Caco-2 (cell line): ENCODE results near the gene NBPF3. TPM values are rescaled to one million over a fixed set of nuclear protein-coding genes. Genes with fewer than 3 reads are reported as not detected.
"Not testable (repeated sequence)": the region's sequence is repeated elsewhere in the genome, so short reads cannot be mapped to it uniquely, and the experiment has no call there.

Experiments
- BruUV-seq: library from RNA; stranded (reverse); fragments of 400-500 nt; replicated peaks from 2 replicates; lab custom pipeline; 2021; lab: Mats Ljungman, UMichigan
- CTCF ChIA-PET: fragments of 300-600 bp; sonication (Branson Sonifier 250); formaldehyde crosslinking; loops from one replicate; lab custom pipeline; 2022; ENCODE audit warnings: antibody characterized with exemption; lab: Charles Lee
- POLR2A ChIA-PET: fragments of 300-600 bp; sonication (Branson Sonifier 250); formaldehyde crosslinking; loops from one replicate; lab custom pipeline; 2022; ENCODE audit warnings: antibody characterized with exemption; lab: Charles Lee
- DNase-seq, 2 experiments: peaks; one replicate each; pipeline versions ENCODE4 v3.0.0 to v3.0.0-alpha.2; 2020 to 2022
- H3K27me3 ChIP-seq: replicated peaks from 2 replicates; pipeline ENCODE4 v1.6.0; 2011; ENCODE audit warnings: low read length; ENCODE audit not compliant: control insufficient read depth, insufficient read depth
- H3K36me3 ChIP-seq: 2 replicates; pipeline ENCODE4 v1.5.1; 2011; ENCODE audit warnings: low read length; ENCODE audit not compliant: control insufficient read depth, insufficient read depth
- H3K4me1 ChIP-seq: fragments of 250-450 bp; sonication (Bioruptor Pico); 2 replicates; pipeline ENCODE4 v1.5.1; 2020; ENCODE audit warnings: mild to moderate bottlenecking
- H3K4me3 ChIP-seq: 2 replicates; pipeline ENCODE4 v1.5.1; 2011; ENCODE audit warnings: low read depth, mild to moderate bottlenecking, control low read depth, low read length
- H3K9me3 ChIP-seq: fragments of 250-450 bp; sonication (Bioruptor Pico); 2 replicates; pipeline ENCODE4 v1.5.1; 2020; ENCODE audit warnings: mild to moderate bottlenecking, moderate library complexity
- H3K27ac Mint-ChIP-seq: one replicate; pipeline ENCODE4 v1.8.0; 2022; ENCODE audit warnings: mixed read lengths; ENCODE audit not compliant: unreplicated experiment
- H3K27me3 Mint-ChIP-seq: one replicate; pipeline ENCODE4 v1.8.0; 2022; ENCODE audit warnings: mixed read lengths; ENCODE audit not compliant: insufficient read depth, unreplicated experiment
- H3K36me3 Mint-ChIP-seq: one replicate; pipeline ENCODE4 v1.8.0; 2022; ENCODE audit warnings: mild to moderate bottlenecking, mixed read lengths; ENCODE audit not compliant: insufficient read depth, unreplicated experiment
- H3K4me1 Mint-ChIP-seq: one replicate; pipeline ENCODE4 v1.8.0; 2022; ENCODE audit warnings: low read depth, mixed read lengths; ENCODE audit not compliant: unreplicated experiment
- H3K4me3 Mint-ChIP-seq: one replicate; pipeline ENCODE4 v1.8.0; 2022; ENCODE audit warnings: mild to moderate bottlenecking, moderate library complexity, mixed read lengths; ENCODE audit not compliant: unreplicated experiment
- H3K9me3 Mint-ChIP-seq: one replicate; pipeline ENCODE4 v1.8.0; 2022; ENCODE audit warnings: mixed read lengths; ENCODE audit not compliant: unreplicated experiment
- intact Hi-C: fragments of 100-400 bp; cut with micrococcal nuclease; formaldehyde crosslinking; loops from one replicate; pipeline ENCODE4 v1.10.0; 2022; ENCODE audit not compliant: unreplicated experiment
- total RNA-seq: library from RNA; stranded (reverse); gene quantifications from 2 replicates; pipeline ENCODE4 v1.2.3, GENCODE V29; 2022
- TF ChIP-seq, protein P1 (sequence below), 2 experiments: fragments of 200-600 bp in 1 of 2; IDR thresholded peaks; 1 replicate in 1 of 2; 2 replicates in 1 of 2; pipeline versions ENCODE4 v1.5.1 to v1.8.0; 2011 to 2022; ENCODE audit warnings: antibody characterized with exemption in 1 of 2, control low read depth in 1 of 2, inconsistent platforms in 1 of 2, low read depth in 1 of 2, low read length in 1 of 2, mild to moderate bottlenecking in 1 of 2, moderate library complexity in 1 of 2; ENCODE audit not compliant: insufficient read depth in 1 of 2, severe bottlenecking in 1 of 2, unreplicated experiment in 1 of 2

Gene NBPF3
- total RNA-seq, 1 experiment from 2014 or later, result 14.9 TPM

DNA sequence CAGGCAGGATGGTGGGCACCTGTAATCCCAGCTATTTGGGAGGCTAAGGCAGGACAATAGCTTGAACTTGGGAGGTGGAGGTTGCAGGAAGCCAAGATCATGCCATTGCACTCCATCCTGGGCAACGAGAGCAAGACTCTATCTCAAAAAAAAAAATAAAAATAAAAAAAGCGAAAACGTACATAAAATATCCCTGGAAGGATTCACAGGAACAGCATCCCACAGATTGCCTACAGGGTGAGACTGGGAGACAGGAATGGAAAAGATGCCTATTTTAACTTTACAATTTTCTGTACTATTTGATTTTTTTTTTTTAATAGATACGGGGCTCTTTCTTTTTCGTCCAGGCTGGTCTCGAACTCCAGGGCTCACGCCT, 604 bp upstream of the NBPF3 start:
- BruUV-seq, result TSS peak; percentile 89
- intact Hi-C loops, result no loop called here
- Histone ChIP-seq H3K4me3 (peak overlapping the region; percentile 90), H3K4me1 (no peaks in the 10 kb centered on the region), H3K36me3 (no peaks in the 10 kb centered on the region), H3K27me3 (no peaks in the 10 kb centered on the region), H3K9me3 (no peaks in the 10 kb centered on the region)
- no peaks in the 10 kb centered on the region for H3K4me1 Mint-ChIP-seq
- CTCF ChIA-PET, result interaction anchor here (1.8 kb wide), 1 partner anchor 69 kb away, joined by 6 read pairs; no protein-coding TSS in a partner anchor
- peak overlapping the region; percentile 96 for H3K4me3 Mint-ChIP-seq
- H3K9me3 Mint-ChIP-seq, result no peaks in the 10 kb centered on the region
- H3K27ac Mint-ChIP-seq, result peak overlapping the region; percentile 92
- DNase-seq, result no peak
- TF ChIP-seq, protein P1, sequence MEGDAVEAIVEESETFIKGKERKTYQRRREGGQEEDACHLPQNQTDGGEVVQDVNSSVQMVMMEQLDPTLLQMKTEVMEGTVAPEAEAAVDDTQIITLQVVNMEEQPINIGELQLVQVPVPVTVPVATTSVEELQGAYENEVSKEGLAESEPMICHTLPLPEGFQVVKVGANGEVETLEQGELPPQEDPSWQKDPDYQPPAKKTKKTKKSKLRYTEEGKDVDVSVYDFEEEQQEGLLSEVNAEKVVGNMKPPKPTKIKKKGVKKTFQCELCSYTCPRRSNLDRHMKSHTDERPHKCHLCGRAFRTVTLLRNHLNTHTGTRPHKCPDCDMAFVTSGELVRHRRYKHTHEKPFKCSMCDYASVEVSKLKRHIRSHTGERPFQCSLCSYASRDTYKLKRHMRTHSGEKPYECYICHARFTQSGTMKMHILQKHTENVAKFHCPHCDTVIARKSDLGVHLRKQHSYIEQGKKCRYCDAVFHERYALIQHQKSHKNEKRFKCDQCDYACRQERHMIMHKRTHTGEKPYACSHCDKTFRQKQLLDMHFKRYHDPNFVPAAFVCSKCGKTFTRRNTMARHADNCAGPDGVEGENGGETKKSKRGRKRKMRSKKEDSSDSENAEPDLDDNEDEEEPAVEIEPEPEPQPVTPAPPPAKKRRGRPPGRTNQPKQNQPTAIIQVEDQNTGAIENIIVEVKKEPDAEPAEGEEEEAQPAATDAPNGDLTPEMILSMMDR (IDR thresholded peaks at IDR 0.05; ENCODE audit: insufficient read depth in 1 of 2, low read depth in 1 of 2, low read length in 1 of 2, severe bottlenecking in 1 of 2, unreplicated experiment in 1 of 2), result no peak
- no peaks in the 10 kb centered on the region for H3K27me3 Mint-ChIP-seq
- POLR2A ChIA-PET, result no interaction called here
- H3K36me3 Mint-ChIP-seq, result no peaks in the 10 kb centered on the region

DNA sequence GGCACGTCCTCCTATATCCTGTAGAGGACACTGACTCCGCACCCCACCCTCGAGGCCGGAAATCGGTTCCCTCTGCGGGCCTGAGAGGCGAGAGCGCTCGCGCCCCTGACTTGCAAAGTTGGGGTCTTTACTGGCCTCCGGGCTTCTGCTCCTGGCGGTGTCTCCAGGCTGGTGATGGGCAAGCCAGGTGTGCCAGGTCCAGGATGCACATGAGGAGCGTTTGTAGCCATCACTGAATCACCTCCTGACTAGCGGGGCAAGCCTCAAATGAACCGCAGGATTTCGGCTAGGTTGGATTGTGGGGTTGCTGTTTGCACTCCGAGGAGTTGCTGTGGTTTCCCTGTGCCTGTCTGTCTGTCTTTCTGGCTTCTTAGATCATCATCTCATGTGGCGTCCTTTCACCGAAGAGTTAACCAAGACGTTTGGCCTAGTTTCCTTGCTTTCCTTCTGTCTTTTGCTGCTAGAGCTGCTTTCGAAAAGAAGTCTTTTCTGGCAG, 741 bp downstream of the NBPF3 start:
- H3K4me3 ChIP-seq, result peak overlapping the region; percentile 90
- H3K27ac Mint-ChIP-seq, DNase-seq, H3K36me3 ChIP-seq, H3K36me3 Mint-ChIP-seq, POLR2A ChIA-PET, H3K4me1 ChIP-seq, H3K27me3 Mint-ChIP-seq, H3K4me1 Mint-ChIP-seq, H3K9me3 ChIP-seq, intact Hi-C loops, H3K9me3 Mint-ChIP-seq, H3K27me3 ChIP-seq: not testable (repeated sequence)
- CTCF ChIA-PET, result interaction anchor here (0.7 to 1.8 kb wide), 2 partner anchors 70 to 189 kb away, joined by 3 to 6 read pairs; no protein-coding TSS in a partner anchor
- BruUV-seq, result TSS peak; percentile 29
- H3K4me3 Mint-ChIP-seq, result peak overlapping the region; percentile 96

DNA sequence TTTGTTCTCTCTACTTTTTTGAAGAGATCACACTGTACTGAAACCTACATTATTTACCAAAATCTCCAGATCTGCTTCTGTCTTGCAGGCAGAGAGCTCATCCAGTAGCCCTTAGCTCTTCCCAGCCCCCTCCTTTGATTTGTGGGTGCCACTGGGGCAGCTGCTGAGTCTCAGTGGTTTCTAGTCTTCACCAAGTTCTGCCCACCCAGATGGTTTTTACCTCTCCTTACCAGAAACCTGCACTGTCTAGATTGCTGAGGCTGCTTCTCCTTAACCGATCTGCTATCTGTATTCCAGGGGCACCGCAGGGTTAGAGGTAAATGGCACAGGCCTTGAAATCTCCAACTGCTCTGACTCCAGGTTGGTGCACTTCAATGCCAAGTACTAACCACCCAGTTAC, 6.7 kb downstream of the NBPF3 start:
- BruUV-seq, intact Hi-C loops, H3K4me3 Mint-ChIP-seq, H3K4me1 ChIP-seq, POLR2A ChIA-PET, H3K27me3 ChIP-seq, DNase-seq, H3K27me3 Mint-ChIP-seq, H3K9me3 ChIP-seq, H3K4me1 Mint-ChIP-seq, H3K36me3 ChIP-seq, H3K4me3 ChIP-seq, CTCF ChIA-PET, H3K9me3 Mint-ChIP-seq, H3K27ac Mint-ChIP-seq, H3K36me3 Mint-ChIP-seq: not testable (repeated sequence)

DNA sequence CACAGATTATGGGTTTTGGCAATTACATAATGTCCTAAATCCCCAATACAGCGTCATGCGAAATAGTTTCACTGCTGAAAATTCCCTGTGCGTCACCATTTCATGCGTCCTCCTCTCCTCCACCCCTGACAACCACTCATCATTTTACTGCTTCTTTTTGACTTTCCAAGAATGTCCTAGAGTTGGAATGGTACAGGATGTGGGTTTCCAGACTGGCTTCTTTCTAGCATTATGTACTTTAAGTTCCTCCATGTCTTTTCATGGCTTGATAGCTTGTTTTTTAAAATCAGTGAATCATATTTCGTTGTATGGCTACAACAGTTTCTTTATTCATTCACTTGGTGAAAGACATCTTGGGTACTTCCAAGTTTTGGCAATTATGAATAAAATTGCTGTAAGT, 7.4 kb downstream of the NBPF3 start:
- ChIA-PET CTCF (no interaction called here), POLR2A (no interaction called here)
- H3K27me3 ChIP-seq, result no peaks in the 10 kb centered on the region
- H3K4me3 ChIP-seq, result no peak overlapping the region
- TF ChIP-seq, protein P1 (IDR thresholded peaks at IDR 0.05; ENCODE audit: insufficient read depth in 1 of 2, low read depth in 1 of 2, low read length in 1 of 2, severe bottlenecking in 1 of 2, unreplicated experiment in 1 of 2), result no peak
- no peaks in the 10 kb centered on the region for H3K9me3 Mint-ChIP-seq
- H3K9me3 ChIP-seq, result no peaks in the 10 kb centered on the region
- no peak overlapping the region for H3K4me3 Mint-ChIP-seq
- DNase-seq, result no peak
- H3K36me3 ChIP-seq, result no peaks in the 10 kb centered on the region
- H3K4me1 ChIP-seq, result no peaks in the 10 kb centered on the region
- no TSS peak for BruUV-seq
- H3K27me3 Mint-ChIP-seq, result no peaks in the 10 kb centered on the region
- no peaks in the 10 kb centered on the region for H3K4me1 Mint-ChIP-seq
- intact Hi-C loops, result no loop called here
- H3K36me3 Mint-ChIP-seq, result no peaks in the 10 kb centered on the region
- no peak overlapping the region for H3K27ac Mint-ChIP-seq
